GM19035 (cell line): ENCODE results near the gene MGAT3.
"Not testable (repeated sequence)": the region's sequence is repeated elsewhere in the genome, so short reads cannot be mapped to it uniquely, and the experiment has no call there.

Experiments
- ATAC-seq: cut with Tn5 transposase; IDR thresholded peaks from one replicate; pipeline ENCODE4 v1.9.1; 2021; ENCODE audit not compliant: unreplicated experiment

MGAT3 gene

DNA sequence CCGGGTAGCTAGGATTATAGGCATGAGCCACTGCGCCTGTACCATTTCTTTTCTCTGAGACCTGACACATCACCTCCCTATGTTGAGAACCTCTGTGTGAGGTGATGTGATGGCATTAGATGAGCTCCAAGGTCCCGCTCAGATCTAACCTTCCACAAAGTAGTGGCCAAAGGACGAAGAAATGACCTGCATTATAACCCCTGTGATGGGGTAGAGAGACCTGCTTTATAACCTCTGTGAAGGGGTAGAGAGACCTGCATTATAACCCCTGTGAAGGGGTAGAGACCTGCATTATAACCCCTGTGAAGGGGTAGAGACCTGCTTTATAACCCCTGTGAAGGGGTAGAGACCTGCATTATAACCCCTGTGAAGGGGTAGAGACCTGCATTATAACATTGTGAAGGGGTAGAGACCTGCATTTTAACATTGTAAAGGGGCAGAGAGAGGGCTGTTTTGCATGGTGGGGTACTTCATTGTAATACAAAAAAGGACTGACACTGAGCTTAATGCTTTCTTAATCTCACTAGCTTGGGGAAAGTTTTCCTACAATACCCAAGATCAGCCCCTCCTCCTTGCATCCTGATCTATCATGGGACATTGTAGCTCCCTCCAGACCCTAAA lies 53.8 kb downstream of the MGAT3 start:
- ATAC-seq, result no peak

DNA sequence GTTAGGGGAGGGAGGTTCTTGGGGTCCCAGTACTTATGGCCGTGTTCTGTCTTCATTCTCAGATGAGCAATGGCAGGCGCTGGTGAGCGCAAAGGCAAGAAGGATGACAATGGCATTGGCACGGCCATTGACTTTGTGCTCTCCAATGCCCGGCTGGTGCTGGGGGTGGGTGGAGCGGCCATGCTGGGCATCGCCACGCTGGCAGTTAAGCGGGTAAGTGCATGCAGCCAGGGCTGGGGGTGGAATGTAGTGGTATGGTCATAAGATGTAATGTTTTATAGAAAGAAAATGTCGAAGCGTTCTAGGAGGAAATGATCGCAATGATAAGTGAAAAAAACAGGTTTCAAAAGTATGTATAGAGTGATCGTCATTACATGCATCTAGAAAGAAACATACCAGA lies 54.4 kb downstream of the MGAT3 start:
- no peak for ATAC-seq

DNA sequence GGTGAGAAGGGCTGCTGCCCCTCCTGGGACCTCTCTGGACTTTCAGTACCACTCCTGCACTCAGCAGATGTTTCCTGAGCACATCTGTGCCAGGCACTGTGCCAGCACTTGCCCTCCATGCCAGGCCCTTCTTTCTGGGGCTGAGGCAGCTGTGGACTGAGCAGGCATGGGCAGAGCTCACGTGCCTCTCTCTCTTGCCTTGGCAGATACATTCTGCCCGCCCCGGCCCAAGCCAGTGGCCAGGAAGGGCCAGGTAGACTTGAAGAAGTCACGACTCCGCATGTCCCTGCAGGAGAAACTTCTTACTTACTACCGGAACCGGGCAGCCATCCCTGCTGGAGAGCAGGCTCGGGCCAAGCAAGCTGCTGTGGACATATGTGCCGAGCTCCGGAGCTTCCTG lies 55.2 kb downstream of the MGAT3 start:
- no peak for ATAC-seq

DNA sequence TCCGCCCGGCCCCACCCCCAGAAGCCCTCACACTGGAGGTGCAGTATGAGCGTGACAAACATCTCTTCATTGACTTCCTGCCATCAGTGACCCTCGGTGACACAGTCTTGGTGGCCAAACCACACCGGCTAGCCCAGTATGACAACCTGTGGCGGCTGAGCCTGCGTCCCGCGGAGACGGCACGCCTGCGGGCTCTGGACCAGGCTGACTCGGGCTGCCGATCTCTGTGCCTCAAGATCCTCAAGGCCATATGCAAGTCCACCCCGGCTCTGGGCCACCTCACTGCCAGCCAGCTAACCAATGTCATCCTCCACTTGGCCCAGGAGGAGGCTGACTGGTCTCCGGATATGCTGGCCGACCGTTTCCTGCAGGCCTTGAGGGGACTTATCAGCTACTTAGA lies 57.0 kb downstream of the MGAT3 start:
- no peak for ATAC-seq

DNA sequence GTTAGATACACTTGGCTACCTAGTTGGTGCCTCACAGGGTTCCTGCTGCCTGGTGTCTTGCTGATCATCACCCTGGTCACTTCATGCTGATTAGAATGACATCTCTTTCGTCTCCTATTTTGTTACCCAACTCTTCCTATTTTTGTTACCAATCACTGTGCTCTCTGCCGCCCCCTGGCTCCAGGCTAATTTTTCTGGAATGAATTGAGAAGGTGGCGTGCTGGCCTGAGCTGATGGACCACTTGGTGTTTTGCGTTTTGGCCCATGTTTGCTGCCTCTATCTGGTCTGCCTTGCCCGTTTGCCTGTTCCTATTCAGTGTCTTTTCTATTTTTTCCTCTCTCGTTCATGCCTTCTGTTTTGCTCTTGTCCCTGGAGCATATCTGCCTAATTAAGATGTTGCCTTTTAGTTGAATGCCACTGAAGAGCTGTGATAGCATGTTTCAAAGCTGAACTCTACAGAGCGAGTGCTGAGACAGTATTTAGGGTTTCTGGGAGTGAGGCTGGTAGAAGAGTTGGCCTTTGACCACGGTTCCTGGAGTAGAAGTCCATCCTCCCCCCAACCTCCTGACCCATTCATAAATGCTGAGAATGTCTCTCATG lies 57.7 kb downstream of the MGAT3 start:
- no peak for ATAC-seq

DNA sequence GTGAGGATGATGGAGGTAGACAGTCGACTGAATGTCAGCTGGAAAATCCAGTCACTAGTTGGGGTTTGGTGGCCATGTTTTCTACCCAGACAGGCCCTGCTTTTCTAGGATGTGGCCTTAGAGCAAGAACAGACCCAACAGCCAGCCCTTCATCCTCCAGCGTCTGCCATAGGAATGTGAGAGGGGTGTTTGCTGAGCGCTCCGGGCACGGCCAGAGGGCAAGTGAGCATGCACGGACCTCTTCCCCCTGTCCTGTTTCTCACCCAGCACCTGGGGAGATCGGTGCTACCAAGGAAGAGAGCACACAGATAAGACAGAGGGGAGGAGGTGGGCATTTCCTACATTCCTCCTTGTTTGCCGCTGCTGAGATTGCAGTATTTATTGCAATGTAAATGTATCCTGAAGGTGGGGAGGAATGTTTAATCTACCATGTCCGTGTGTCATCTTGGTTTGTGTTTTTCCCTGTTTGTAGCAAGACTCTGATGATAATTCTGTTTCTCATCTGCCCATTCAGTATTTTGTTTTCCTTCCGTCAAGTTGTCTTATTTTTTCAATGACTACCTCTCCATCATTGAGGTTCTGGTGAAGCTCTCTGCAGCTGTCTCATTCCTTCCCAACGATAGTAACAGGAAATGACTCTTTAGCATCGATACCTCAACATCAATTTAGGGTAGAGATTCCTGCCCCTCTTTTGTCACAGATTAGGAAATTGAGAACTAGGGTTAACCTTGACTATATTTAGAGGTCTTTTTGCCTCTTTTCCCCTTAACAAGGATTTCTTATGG lies 58.6 kb downstream of the MGAT3 start:
- ATAC-seq, result no peak

DNA sequence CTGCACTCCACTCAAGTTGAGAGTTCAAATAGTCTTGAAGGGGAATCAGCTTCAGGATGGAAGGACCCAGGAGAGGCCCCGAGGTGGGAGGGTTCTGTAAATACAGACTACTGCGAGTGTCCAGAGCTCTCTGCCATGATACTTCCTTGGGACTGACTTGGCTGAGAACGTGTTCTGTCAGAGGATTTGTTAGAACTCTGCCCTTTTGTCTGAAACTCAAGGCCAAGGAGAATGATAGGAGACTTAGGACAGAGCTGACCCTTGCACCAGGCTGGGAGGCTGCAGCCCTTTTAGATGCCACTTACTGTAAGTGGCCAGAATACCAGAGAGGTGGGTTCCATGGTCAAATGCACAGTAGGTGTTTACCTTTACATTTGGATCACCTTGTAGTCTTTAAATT lies 60.7 kb downstream of the MGAT3 start:
- no peak for ATAC-seq

DNA sequence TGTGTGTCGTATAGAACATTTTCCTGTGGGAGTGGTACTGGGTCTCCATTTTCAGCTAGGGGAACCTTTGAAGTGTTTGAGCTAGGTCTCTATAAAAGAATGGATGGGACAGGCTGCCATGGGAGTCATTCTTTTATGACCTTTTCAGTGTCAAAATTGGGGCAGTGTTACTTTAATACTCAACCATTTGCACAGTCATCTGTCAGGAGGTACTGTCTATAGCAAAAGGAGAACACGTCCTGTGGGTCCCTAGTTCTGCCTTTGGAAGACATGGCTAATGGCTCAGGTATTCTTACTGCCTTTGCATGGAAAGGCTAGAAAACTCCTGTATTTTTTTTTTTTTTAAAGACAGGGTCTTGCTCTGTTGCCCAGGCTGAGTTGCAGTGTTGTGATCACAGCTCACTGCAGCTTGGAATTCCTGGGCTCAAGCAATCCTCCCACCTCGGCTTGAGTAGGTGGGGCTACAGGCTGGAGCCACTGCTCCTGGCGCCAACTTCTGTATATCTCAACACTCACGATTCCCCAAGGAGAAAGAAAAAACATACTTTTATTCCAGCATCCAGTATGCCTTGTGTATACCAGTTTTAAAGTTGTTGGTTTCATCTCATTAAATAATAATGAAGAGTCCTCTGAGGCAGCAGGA lies 61.5 kb downstream of the MGAT3 start:
- no peak for ATAC-seq

DNA sequence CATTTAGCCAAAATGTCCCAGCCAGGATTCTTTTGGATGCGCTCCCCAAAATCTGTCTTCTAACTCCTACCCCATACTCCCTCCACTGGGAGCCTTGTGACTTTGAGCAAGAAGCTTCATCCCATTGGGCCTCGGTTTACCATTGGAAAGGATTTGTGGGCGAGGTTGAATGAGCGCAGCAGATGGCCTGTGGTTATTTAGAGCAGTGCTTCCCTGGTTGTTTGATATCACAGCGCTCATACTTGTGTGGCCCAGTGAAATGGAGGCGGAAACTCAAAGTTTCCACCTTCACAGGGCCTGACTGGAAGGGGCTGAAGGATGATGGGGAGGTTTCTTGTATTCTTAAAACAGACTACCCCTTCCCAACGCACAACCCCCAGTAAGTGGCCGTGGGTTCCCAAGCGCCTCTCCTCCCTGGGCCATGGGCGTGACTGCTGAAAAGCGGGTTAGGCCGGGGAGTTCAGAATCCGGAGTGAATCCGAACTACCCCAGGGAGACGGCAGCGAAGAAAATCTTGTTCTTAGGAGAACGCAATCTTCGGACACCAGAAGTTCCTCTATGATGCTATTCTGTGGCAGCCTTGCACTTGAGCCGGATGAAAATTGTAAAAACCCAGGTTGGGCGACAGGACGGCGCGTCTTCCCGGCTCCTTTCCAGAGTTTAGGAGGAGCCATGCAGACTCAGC lies 62.3 kb downstream of the MGAT3 start:
- ATAC-seq, result no peak

DNA sequence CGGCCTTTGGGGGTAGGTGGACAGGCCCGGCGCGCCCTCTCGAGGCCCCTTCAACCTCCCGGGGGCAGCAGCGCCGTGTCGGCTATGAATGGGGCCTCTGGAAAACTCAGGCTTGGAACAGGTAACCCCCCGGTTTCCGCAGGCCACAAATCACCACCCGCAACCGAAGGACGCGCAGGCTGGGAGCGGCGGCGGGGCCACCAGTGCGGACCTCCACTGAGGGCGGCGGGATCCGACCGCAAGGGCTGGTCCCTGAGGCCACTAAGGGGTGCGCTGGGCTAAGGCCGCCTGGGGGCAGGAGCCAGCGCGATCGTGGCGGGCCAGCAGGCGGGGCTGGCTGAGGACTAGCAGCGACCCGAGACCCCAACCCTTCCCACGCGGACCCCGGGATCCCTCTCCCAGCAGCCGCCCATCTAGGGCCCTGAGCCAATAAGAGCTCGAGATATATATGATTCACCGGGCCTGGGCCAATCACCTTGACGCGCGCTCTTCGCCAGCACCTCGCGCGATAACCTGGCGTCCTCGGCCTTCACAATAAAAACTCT lies 62.9 kb downstream of the MGAT3 start:
- peak; percentile 81 for ATAC-seq

DNA sequence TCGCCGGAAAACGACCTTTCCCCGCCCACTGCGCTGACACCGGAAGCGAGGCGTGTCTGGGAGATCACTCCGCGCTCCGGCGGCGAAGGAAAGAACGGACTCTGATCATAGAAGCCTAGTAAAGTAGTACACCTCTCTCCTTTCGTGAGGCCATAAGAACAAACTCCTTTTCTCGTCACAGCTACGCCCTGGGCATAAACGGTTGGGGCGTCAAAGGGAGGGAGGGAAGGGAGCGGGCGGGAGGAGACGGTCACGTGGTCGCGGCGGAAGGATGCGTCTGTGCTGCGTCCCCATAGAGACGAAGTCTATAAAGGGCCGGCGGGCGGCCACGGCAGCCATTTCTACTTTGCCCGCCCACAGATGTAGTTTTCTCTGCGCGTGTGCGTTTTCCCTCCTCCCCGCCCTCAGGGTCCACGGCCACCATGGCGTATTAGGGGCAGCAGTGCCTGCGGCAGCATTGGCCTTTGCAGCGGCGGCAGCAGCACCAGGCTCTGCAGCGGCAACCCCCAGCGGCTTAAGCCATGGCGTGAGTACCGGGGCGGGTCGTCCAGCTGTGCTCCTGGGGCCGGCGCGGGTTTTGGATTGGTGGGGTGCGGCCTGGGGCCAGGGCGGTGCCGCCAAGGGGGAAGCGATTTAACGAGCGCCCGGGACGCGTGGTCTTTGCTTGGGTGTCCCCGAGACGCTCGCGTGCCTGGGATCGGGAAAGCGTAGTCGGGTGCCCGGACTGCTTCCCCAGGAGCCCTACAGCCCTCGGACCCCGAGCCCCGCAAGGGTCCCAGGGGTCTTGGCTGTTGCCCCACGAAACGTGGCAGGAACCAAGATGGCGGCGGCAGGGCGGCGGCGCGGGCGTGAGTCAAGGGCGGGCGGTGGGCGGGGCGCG lies 63.7 kb downstream of the MGAT3 start, which contains the start of gene ATF4:
Gene ATF4, plus strand, starts transcription at position 337 of the 880 bp plus-strand sequence. CDS start 884 bp downstream, outside the sequence.
- ATAC-seq, result peak; percentile 53

DNA sequence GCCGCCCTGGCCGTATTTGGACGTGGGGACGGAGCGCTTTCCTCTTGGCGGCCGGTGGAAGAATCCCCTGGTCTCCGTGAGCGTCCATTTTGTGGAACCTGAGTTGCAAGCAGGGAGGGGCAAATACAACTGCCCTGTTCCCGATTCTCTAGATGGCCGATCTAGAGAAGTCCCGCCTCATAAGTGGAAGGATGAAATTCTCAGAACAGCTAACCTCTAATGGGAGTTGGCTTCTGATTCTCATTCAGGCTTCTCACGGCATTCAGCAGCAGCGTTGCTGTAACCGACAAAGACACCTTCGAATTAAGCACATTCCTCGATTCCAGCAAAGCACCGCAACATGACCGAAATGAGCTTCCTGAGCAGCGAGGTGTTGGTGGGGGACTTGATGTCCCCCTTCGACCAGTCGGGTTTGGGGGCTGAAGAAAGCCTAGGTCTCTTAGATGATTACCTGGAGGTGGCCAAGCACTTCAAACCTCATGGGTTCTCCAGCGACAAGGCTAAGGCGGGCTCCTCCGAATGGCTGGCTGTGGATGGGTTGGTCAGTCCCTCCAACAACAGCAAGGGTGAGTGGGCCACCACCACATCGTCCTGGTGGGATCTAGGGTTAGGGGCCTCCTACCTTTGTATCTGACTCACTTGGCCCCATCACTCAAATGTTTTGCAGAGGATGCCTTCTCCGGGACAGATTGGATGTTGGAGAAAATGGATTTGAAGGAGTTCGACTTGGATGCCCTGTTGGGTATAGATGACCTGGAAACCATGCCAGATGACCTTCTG lies 64.5 kb downstream of the MGAT3 start:
- not testable (repeated sequence) for ATAC-seq

DNA sequence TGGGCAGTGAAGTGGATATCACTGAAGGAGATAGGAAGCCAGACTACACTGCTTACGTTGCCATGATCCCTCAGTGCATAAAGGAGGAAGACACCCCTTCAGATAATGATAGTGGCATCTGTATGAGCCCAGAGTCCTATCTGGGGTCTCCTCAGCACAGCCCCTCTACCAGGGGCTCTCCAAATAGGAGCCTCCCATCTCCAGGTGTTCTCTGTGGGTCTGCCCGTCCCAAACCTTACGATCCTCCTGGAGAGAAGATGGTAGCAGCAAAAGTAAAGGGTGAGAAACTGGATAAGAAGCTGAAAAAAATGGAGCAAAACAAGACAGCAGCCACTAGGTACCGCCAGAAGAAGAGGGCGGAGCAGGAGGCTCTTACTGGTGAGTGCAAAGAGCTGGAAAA lies 65.3 kb downstream of the MGAT3 start:
- not testable (repeated sequence) for ATAC-seq

DNA sequence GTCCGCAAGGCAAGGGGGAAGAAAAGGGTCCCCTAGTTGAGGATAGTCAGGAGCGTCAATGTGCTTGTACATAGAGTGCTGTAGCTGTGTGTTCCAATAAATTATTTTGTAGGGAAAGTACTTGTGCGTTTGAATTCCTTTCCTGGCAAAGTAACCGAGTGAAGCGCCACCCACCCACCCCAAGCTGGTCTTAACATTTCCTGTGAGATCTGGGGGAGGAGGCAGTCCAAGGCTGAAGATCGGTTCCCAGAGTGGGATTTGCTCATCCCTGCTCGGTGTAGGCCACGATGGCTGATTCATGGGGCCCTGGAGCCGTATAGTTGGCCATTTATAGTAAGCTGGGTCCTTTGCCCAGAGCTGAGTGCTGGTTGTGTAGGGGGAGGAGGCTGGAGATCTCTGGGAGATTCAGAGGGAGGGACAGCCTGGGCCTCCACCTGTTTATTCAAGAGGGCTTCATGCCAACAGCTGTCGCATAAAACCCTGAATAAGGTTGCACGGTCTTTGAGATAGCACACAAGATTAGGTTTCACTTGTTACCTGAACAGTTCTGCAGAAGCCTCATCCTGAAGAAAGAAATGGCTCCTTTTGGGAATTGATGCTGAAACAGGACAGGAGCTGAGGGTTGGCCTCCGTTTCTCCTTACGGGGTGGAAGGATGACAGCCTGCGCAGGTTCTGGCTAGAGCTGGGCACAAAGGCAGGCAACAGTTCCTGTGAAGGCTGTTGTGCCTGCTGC lies 65.9 kb downstream of the MGAT3 start:
- no peak for ATAC-seq

DNA sequence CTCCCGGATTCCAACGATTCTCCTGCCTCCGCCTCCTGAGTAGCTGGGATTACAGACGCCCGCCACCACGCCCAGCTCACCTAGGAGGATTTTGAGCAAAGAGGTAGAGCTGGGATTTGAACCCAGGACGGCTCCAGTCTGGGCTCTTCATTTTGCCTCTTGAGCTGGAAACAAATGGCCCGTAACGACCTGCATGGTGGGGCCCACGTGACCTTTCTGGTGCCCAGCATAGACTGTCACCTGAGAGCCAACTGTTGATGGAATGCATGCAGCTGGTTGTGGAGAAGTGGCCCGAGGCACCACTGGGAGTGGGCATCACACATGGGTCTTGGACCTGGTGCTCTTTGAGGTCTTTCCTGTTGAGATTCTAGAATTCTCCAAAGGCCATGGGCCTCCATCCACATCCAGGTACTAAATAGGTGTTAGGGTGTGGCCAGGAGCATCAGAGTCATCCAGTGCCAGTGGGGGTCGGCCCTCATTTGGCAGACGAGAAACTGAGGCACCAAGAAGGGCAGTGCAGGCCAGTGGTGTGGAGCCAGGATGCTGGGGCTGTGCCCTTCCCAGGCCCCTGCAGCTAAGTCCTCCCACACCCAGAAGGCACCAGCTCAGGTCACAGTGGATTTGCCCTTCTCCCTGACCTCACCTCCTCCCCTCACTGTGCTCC lies 67.4 kb downstream of the MGAT3 start:
- no peak for ATAC-seq

DNA sequence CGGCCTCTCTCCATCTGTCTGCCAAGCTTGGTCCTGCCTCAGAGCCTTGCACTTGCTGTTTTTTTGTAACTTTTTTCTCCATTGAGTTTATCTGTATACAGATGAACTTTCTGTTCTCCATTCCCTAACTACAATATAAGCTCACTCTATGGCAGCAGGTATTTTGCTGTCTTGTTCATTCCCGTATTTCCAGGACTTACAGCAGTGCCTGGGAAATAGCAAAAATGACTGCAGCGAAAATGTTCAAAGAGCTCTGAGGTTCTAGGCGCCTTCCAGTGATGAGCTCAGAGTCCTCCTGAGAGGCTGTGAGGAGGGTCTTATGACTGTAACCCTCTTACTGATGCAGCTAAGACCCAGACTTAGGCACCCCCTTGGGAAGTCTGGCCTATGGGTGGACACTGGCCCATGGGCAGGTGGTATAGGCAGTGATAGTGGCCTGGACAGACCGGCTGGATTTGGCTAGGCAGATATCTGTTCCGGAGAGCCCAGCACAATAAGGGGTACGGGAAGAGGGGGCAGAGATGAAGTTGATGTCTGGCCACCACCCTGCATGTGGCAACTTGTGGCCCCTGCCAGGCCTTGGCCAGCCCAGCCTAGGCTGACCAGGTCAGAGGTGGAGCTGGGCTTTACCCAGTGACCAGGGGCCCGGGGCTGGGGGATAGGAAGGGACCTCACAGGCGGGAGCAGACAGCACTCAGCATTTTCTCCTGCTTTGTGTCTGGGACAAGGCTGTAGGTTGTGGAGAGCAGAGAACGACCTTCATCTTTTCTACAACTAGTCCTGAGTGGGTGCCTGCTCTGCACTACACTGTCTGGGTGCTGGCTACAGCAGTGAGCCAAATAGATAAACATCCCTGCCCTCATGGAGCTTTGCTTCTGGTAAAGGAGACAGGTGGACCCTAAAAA lies 68.2 kb downstream of the MGAT3 start:
- no peak for ATAC-seq

DNA sequence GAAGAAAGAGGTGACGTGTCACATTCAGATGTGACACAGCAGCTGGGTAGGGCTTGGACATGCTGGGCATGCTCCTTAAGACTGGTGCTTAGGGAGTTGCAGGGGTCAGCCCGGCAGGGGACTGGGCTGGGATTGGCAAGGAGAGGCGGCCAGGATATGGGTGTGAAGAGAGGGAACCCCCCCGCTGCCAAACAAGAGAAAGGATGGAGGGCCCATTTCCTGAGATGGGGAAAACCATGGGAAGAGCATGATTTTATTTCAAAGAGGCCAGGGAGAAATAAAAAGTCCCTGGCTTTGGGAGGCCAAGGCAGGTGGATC lies 68.8 kb downstream of the MGAT3 start:
- ATAC-seq, result no peak
